Measurements from ENCODE around the gene AGBL4.

- no peak for TF ChIP-seq POLR2A (IDR thresholded peaks at IDR 0.05)
- no peak for TF ChIP-seq CTCF (IDR thresholded peaks at IDR 0.05)
Observed at GRCh38 chr1:48683839-48684238, 1339.9 kb downstream of the AGBL4 start.

All from lower leg skin (tissue), 3 donors.